Activated B cell treated with CpG ODN at 0.5 μM for 24 hours (primary cell): ENCODE measurements around the gene CNTN4. TPM values are rescaled to one million over a fixed set of nuclear protein-coding genes. Genes with fewer than 3 reads are reported as not detected.

Experiments used
- ATAC-seq: fragments of 200-7000 bp; cut with Tn5 transposase; one replicate; pipeline ENCODE4 v1.10.0; 2021; ENCODE audit warnings: low read depth, mild to moderate bottlenecking, moderate library complexity
- CTCF ChIA-PET: fragments of 350-600 bp; sonication (Branson Sonifier 250); formaldehyde crosslinking; loops from one replicate; lab custom pipeline; 2021; ENCODE audit warnings: antibody characterized with exemption; lab: Charles Lee
- POLR2A ChIA-PET: fragments of 350-600 bp; sonication (Branson Sonifier 250); formaldehyde crosslinking; loops from one replicate; lab custom pipeline; 2021; ENCODE audit warnings: antibody characterized with exemption; lab: Charles Lee
- DNase-seq: peaks from one replicate; pipeline ENCODE4 v3.0.0; 2022
- H3K27ac Mint-ChIP-seq: one replicate; pipeline ENCODE4 v1.8.0; 2020; ENCODE audit warnings: mixed read lengths
- H3K27me3 Mint-ChIP-seq: one replicate; pipeline ENCODE4 v1.8.0; 2021; ENCODE audit warnings: mixed read lengths
- H3K36me3 Mint-ChIP-seq: one replicate; pipeline ENCODE4 v1.8.0; 2021; ENCODE audit warnings: low read depth, mixed read lengths
- H3K4me1 Mint-ChIP-seq: one replicate; pipeline ENCODE4 v1.8.0; 2021; ENCODE audit warnings: mixed read lengths
- H3K4me3 Mint-ChIP-seq: one replicate; pipeline ENCODE4 v1.8.0; 2020; ENCODE audit warnings: mild to moderate bottlenecking, mixed read lengths
- H3K9me3 Mint-ChIP-seq: one replicate; pipeline ENCODE4 v1.8.0; 2020; ENCODE audit warnings: mixed read lengths
- CTCF ChIP-seq: fragments of 200-600 bp; IDR thresholded peaks from one replicate; pipeline ENCODE4 v1.8.0; 2022; ENCODE audit warnings: antibody characterized with exemption, mild to moderate bottlenecking
- intact Hi-C: fragments of 100-400 bp; cut with micrococcal nuclease; formaldehyde crosslinking; loops from one replicate; pipeline ENCODE4 v1.15.1; 2024
- total RNA-seq: library from RNA; stranded (reverse); gene quantifications from 2 replicates; pipeline ENCODE4 v1.2.3, GENCODE V29; 2022

CNTN4 gene
- total RNA-seq, 1 donor from 2014 or later, result not detected

- no peak for TF ChIP-seq CTCF
- Mint-ChIP-seq H3K27ac (no peak overlapping the region), H3K9me3 (peaks cover 2% of the 10 kb centered on the region), H3K36me3 (no peaks in the 10 kb centered on the region), H3K4me3 (no peak overlapping the region), H3K27me3 (no peaks in the 10 kb centered on the region), H3K4me1 (no peaks in the 10 kb centered on the region)
- DNase-seq, result no peak
- POLR2A ChIA-PET, result no interaction called here
- CTCF ChIA-PET, result no interaction called here
- intact Hi-C loops, result no loop called here
- no peak for ATAC-seq
These were observed 552.1 kb downstream of the CNTN4 start for GRCh38 chr3:2650746-2651145.

DNA sequence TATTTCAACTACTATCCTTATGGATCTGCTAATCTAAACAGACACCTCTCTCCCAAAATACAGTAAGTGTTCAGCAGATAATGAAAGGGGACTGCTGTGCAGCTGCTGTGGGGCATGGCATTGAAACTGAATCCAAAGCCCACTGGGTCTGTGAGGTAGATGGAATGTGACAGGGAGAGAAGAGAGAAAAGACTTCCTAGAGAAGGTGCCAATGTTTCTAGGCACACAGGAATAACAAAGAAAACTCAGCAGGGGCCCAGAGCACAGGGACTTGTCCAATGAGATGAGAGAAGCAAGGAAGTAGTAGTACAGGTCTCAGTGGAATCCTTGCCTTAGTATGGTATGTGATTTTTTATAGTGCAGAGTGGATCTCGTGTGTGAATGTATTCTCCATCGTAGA is 553.7 kb downstream of the CNTN4 start:
- no peak for TF ChIP-seq CTCF
- DNase-seq (no peak), ATAC-seq (no peak)
- Mint-ChIP-seq H3K4me3 (no peak overlapping the region), H3K27me3 (no peaks in the 10 kb centered on the region), H3K4me1 (no peaks in the 10 kb centered on the region), H3K9me3 (peaks cover under 1% of the 10 kb centered on the region), H3K27ac (no peak overlapping the region), H3K36me3 (no peaks in the 10 kb centered on the region)
- POLR2A ChIA-PET, result no interaction called here
- intact Hi-C loops, result no loop called here
- CTCF ChIA-PET, result no interaction called here

DNA sequence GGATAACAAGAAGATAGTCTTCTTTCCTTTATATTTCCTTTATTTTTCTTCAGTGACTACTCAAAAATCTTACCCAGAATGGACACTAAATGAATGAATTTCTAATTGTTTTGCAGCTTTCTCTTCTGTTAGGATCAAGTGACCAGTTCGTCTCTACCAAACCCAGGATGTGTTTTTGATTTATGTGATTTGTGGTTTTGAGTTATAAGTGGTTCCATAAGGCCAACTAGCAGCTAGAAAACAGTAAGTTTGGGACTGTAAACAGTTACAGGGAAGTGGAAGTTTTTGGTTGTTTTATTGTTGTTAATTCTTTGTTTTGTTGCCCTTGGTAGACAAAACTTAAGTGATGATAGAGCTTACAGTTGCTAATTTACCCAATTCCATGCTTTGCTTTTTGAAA is 555.0 kb downstream of the CNTN4 start:
- no peaks in the 10 kb centered on the region for H3K27me3 Mint-ChIP-seq
- no peaks in the 10 kb centered on the region for H3K4me1 Mint-ChIP-seq
- POLR2A ChIA-PET, result no interaction called here
- no peaks in the 10 kb centered on the region for H3K9me3 Mint-ChIP-seq
- CTCF ChIA-PET, result no interaction called here
- H3K27ac Mint-ChIP-seq, result no peak overlapping the region
- no peaks in the 10 kb centered on the region for H3K36me3 Mint-ChIP-seq
- no peak overlapping the region for H3K4me3 Mint-ChIP-seq
- TF ChIP-seq CTCF, result no peak
- DNase-seq, result no peak
- no peak for ATAC-seq
- intact Hi-C loops, result no loop called here

DNA sequence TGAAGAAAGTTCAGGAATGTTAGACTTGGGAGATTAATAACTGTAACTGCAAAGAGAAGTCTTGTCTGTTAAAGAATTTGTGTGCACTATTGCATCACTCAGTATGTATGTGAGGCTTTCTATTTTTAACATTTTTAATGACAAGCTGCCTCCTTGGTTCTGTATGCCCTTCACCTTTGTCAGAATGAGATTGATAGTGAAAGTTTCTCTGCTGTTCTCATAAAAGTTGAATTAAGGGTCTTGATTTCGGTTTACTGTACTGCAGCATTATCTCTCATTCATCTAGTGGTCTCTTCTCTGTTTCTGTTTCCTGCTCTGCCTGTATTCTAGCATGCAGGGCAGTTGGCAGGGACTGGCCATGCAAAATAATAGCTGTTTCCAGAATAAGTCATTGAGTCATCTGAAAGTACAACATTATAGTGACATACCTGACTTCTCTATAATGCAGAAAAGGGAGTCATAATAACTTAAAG is 556.6 kb downstream of the CNTN4 start:
- TF ChIP-seq CTCF, result no peak
- POLR2A ChIA-PET, result no interaction called here
- no peak overlapping the region for H3K4me3 Mint-ChIP-seq
- H3K27me3 Mint-ChIP-seq, result no peaks in the 10 kb centered on the region
- DNase-seq, result no peak
- intact Hi-C loops, result no loop called here
- H3K27ac Mint-ChIP-seq, result no peak overlapping the region
- no peak for ATAC-seq
- H3K9me3 Mint-ChIP-seq, result no peaks in the 10 kb centered on the region
- no peaks in the 10 kb centered on the region for H3K36me3 Mint-ChIP-seq
- CTCF ChIA-PET, result no interaction called here
- H3K4me1 Mint-ChIP-seq, result no peaks in the 10 kb centered on the region

- TF ChIP-seq CTCF, result no peak
- Mint-ChIP-seq H3K4me1 (no peaks in the 10 kb centered on the region), H3K27ac (no peak overlapping the region), H3K36me3 (no peaks in the 10 kb centered on the region), H3K4me3 (no peak overlapping the region), H3K9me3 (no peaks in the 10 kb centered on the region), H3K27me3 (no peaks in the 10 kb centered on the region)
- intact Hi-C loops, result no loop called here
- ATAC-seq, result no peak
- ChIA-PET POLR2A (no interaction called here), CTCF (no interaction called here)
- no peak for DNase-seq
These were observed 558.4 kb downstream of the CNTN4 start for GRCh38 chr3:2656806-2657777.
